ENCODE measurements around the gene PLA2G15. TPM values are rescaled to one million over a fixed set of nuclear protein-coding genes. Genes with fewer than 3 reads are reported as not detected.

Gene PLA2G15
- total and polyA plus RNA-seq, 2 of the 13 experiments (the other 11 are each of a cell fraction or from before 2014, with no cell fraction given), result 14.4 to 23.7 TPM

- peak; percentile 94 for TF ChIP-seq FOXP4 (CRISPR knock-in tag; IDR thresholded peaks at IDR 0.05)
- peak; percentile 62; the same call in 1 of the 3 replicates for TF ChIP-seq MXI1 (IDR thresholded peaks at IDR 0.05; ENCODE audit: borderline replicate concordance, low read depth, low read length)
- peak; percentile 80 for TF ChIP-seq ZNF430 (CRISPR knock-in tag; IDR thresholded peaks at IDR 0.05)
- TF ChIP-seq MED1 (CRISPR knock-in tag; IDR thresholded peaks at IDR 0.05), result peak; percentile 96
- TF ChIP-seq EED (CRISPR knock-in tag; IDR thresholded peaks at IDR 0.05), result 0 out of 2 replicates have a peak, but pooled peaks have one; percentile 16
- peak; percentile 85 for TF ChIP-seq ZBTB39 (CRISPR knock-in tag; IDR thresholded peaks at IDR 0.05)
- TF ChIP-seq ZNF570 (CRISPR knock-in tag; IDR thresholded peaks at IDR 0.05; ENCODE audit: borderline replicate concordance), result no peak
- peak; percentile 74 for TF ChIP-seq TCF7 (IDR thresholded peaks at IDR 0.05; ENCODE audit: low read depth)
- TF ChIP-seq SOX13 (IDR thresholded peaks at IDR 0.05), result peak; percentile 74
- peak in 1 of 2 experiments; percentile 93; a peak in 2 of 4 replicates for TF ChIP-seq SOX13 (CRISPR knock-in tag; conservative IDR thresholded peaks at IDR 0.05 in 1 of 2, IDR thresholded peaks at IDR 0.05 in 1 of 2)
- peak; percentile 89 for TF ChIP-seq SKI (IDR thresholded peaks at IDR 0.05; ENCODE audit: partially characterized antibody)
- peak; percentile 56; the same call in 1 of the 2 replicates for TF ChIP-seq KAT7 (CRISPR knock-in tag; IDR thresholded peaks at IDR 0.05; ENCODE audit: borderline replicate concordance)
- TF ChIP-seq HNF1B (CRISPR knock-in tag; IDR thresholded peaks at IDR 0.05), result peak; percentile 78
- no peak for TF ChIP-seq ZNF382 (CRISPR knock-in tag; IDR thresholded peaks at IDR 0.05; ENCODE audit: borderline replicate concordance)
- peak; percentile 91 for TF ChIP-seq TGIF2 (CRISPR knock-in tag; IDR thresholded peaks at IDR 0.05)
- no peak; the same call in 1 of the 2 replicates for TF ChIP-seq FOXC1 (CRISPR knock-in tag; IDR thresholded peaks at IDR 0.05; ENCODE audit: borderline replicate concordance)
- peak; percentile 37 for TF ChIP-seq MED8 (CRISPR knock-in tag; IDR thresholded peaks at IDR 0.05; ENCODE audit: insufficient replicate concordance)
- peak; percentile 74 for TF ChIP-seq SIN3A (IDR thresholded peaks at IDR 0.05; ENCODE audit: borderline replicate concordance, low read depth, low read length)
- TF ChIP-seq SUZ12 (IDR thresholded peaks at IDR 0.05; ENCODE audit: low read depth, low read length), result no peak
- no peak for TF ChIP-seq ZNF138 (CRISPR knock-in tag; IDR thresholded peaks at IDR 0.05; ENCODE audit: low read depth)
- TF ChIP-seq ATM (IDR thresholded peaks at IDR 0.05; ENCODE audit: borderline replicate concordance), result peak; percentile 63; the same call in 1 of the 2 replicates
- peak; percentile 92 for TF ChIP-seq BHLHE40 (IDR thresholded peaks at IDR 0.05; ENCODE audit: low read length)
- no peak; the same call in 1 of the 2 replicates for TF ChIP-seq ZNF253 (CRISPR knock-in tag; IDR thresholded peaks at IDR 0.05; ENCODE audit: borderline replicate concordance)
- no peak for TF ChIP-seq ZNF251 (CRISPR knock-in tag; IDR thresholded peaks at IDR 0.05)
- TF ChIP-seq SP1 (IDR thresholded peaks at IDR 0.05), result no peak
- TF ChIP-seq SP1 (CRISPR knock-in tag; IDR thresholded peaks at IDR 0.05), result 0 out of 2 replicates have a peak, but pooled peaks have one; percentile 23
Observed at GRCh38 chr16:68265078-68265920, 20.1 kb downstream of the PLA2G15 start (continued).

Data from HepG2 (cell line).